Trophoblast cell (in vitro differentiated cells and primary cell): Measurements from ENCODE around the gene KCNT2.

Experiments
- DNase-seq, 2 donors: peaks; one replicate each; pipeline ENCODE4 v3.0.0-alpha.2; 2016
- H2AFZ ChIP-seq: 2 replicates; pipeline ENCODE4 v1.6.1; 2013; ENCODE audit warnings: low read length, moderate library complexity, mild to moderate bottlenecking; ENCODE audit not compliant: insufficient read depth, poor library complexity
- H2AK5ac ChIP-seq: 2 replicates; pipeline ENCODE4 v1.6.1; 2013; ENCODE audit warnings: mild to moderate bottlenecking, low read length
- H2BK120ac ChIP-seq: 2 replicates; pipeline ENCODE4 v1.6.1; 2013; ENCODE audit warnings: low read length, mild to moderate bottlenecking, moderate library complexity; ENCODE audit not compliant: insufficient read depth, poor library complexity
- H2BK12ac ChIP-seq: 2 replicates; pipeline ENCODE4 v1.6.1; 2013; ENCODE audit warnings: mild to moderate bottlenecking, low read length, moderate library complexity
- H2BK5ac ChIP-seq: 2 replicates; pipeline ENCODE4 v1.6.1; 2013; ENCODE audit warnings: low read length, low read depth, moderate library complexity, mild to moderate bottlenecking; ENCODE audit not compliant: poor library complexity
- H3K14ac ChIP-seq: 2 replicates; pipeline ENCODE4 v1.6.1; 2013; ENCODE audit warnings: mild to moderate bottlenecking, low read length
- H3K18ac ChIP-seq: 2 replicates; pipeline ENCODE4 v1.6.1; 2013; ENCODE audit warnings: mild to moderate bottlenecking, low read length
- H3K23ac ChIP-seq: 2 replicates; pipeline ENCODE4 v1.6.1; 2013; ENCODE audit warnings: low read length
- H3K27ac ChIP-seq: 2 replicates; pipeline ENCODE4 v1.5.1; 2013; ENCODE audit warnings: low read depth, mild to moderate bottlenecking, inconsistent platforms, low read length, moderate library complexity
- H3K27me3 ChIP-seq: 2 replicates; pipeline ENCODE4 v1.6.1; 2013; ENCODE audit warnings: inconsistent platforms, mild to moderate bottlenecking, low read length, moderate library complexity; ENCODE audit not compliant: insufficient read depth
- H3K36me3 ChIP-seq, 2 experiments: 1 replicate in 1 of 2; 2 replicates in 1 of 2; pipeline ENCODE4 v1.6.1; 2013; ENCODE audit warnings: low read length in 2 of 2, mild to moderate bottlenecking in 2 of 2, moderate library complexity in 1 of 2; ENCODE audit not compliant: insufficient read depth in 2 of 2, control insufficient read depth in 1 of 2
- H3K4ac ChIP-seq: 2 replicates; pipeline ENCODE4 v1.6.1; 2013; ENCODE audit warnings: low read depth, mild to moderate bottlenecking, low read length, moderate library complexity
- H3K4me1 ChIP-seq, 2 experiments: 1 replicate in 1 of 2; 2 replicates in 1 of 2; pipeline ENCODE4 v1.6.1; 2013; ENCODE audit warnings: low read length in 2 of 2, mild to moderate bottlenecking in 2 of 2, moderate library complexity in 1 of 2; ENCODE audit not compliant: insufficient read depth in 2 of 2, control insufficient read depth in 1 of 2
- H3K4me2 ChIP-seq: 2 replicates; pipeline ENCODE4 v1.6.1; 2013; ENCODE audit warnings: inconsistent platforms, mild to moderate bottlenecking, low read length, moderate library complexity
- H3K4me3 ChIP-seq: 2 replicates; pipeline ENCODE4 v1.5.1; 2013; ENCODE audit warnings: mild to moderate bottlenecking, low read depth, low read length, inconsistent platforms
- H3K79me1 ChIP-seq: one replicate; pipeline ENCODE4 v1.6.1; 2013; ENCODE audit warnings: low read length
- H3K79me2 ChIP-seq: 2 replicates; pipeline ENCODE4 v1.6.1; 2013; ENCODE audit warnings: low read length, mild to moderate bottlenecking; ENCODE audit not compliant: control insufficient read depth, insufficient read depth, poor library complexity
- H3K9ac ChIP-seq: 2 replicates; pipeline ENCODE4 v1.6.1; 2013; ENCODE audit warnings: mild to moderate bottlenecking, low read length
- H3K9me3 ChIP-seq: 2 replicates; pipeline ENCODE4 v1.6.1; 2013; ENCODE audit warnings: low read depth, mild to moderate bottlenecking, control low read depth, inconsistent platforms, low read length; ENCODE audit not compliant: insufficient read depth
- H4K12ac ChIP-seq: 2 replicates; pipeline ENCODE4 v1.6.1; 2013; ENCODE audit warnings: low read depth, mild to moderate bottlenecking, low read length, moderate library complexity
- H4K8ac ChIP-seq: 2 replicates; pipeline ENCODE4 v1.6.1; 2013; ENCODE audit warnings: low read depth, mild to moderate bottlenecking, low read length, moderate library complexity
- H4K91ac ChIP-seq: one replicate; pipeline ENCODE4 v1.6.1; 2013; ENCODE audit warnings: low read depth, mild to moderate bottlenecking, low read length, moderate library complexity
- WGBS: extraction: QIAGEN DNeasy Blood & Tissue Kit; methylation state at CpG from one replicate; pipeline ENCODE4 v1.1.7; 2013; ENCODE audit warnings: missing lambda C conversion rate; ENCODE audit not compliant: insufficient read length, insufficient coverage; ENCODE audit errors: extremely low coverage; 5-methylcytosine and 5-hydroxymethylcytosine counted together

Gene KCNT2

DNA sequence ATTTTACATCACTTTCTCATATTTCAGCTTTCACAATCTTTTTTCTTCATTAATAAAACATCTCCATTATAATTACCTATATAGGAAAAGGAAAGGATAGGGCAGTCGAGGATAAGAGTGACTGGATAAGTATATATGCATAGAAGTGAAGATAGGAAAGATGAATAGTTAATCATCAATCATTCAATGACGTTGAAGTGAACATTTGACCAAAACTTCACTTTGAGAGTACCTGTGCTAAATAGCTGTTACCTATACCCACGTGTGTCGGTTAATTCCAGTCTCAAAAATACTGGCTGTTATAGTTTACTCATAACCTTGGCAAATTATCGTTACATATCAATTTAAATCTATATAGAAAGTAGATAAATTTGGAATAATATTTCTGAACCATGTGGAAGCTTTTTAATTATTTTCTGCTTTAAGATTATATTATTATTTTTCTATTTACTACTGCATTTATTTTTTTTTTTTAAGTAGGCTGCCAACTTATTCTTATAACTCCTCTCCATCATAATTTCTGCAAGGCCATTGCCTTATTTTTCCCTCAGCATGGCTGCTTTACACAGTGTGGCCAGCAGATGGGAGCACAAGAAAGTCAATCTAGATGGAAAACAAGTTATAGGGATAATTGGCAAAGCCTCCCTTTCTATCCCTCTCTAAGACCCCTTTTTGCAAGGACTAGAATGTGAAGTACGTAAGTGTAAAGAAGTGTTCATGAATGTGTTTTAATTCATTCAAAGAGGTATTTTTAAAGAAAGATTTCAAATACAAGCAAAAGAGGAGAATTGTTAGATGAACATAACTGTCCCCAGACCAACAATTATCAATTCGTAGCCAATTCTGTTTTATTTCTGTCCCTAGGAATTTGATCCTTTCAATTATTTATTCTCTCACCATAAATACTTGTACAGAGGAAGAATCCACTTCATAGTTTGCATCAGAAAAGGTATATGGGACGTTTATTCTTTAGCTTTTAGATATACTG lies 290.4 kb downstream of the KCNT2 start:
- no peak overlapping the region for H4K8ac ChIP-seq
- no peak overlapping the region for H2BK12ac ChIP-seq
- no peak overlapping the region for H4K12ac ChIP-seq
- no peak overlapping the region for H2BK120ac ChIP-seq
- no peaks in the 10 kb centered on the region for H3K79me2 ChIP-seq
- no peaks in the 10 kb centered on the region for H3K4me1 ChIP-seq
- no CpG with 5 or more reads among the region's 8 CpGs for WGBS
- H3K36me3 ChIP-seq = no peaks in the 10 kb centered on the region
- no peak overlapping the region for H3K4me2 ChIP-seq
- H3K27me3 ChIP-seq = no peaks in the 10 kb centered on the region
- H3K79me1 ChIP-seq = no peaks in the 10 kb centered on the region
- H2BK5ac ChIP-seq = no peak overlapping the region
- H3K23ac ChIP-seq = no peak overlapping the region
- H3K4ac ChIP-seq = no peak overlapping the region
- no peak overlapping the region for H3K27ac ChIP-seq
- H3K14ac ChIP-seq = no peak overlapping the region
- H3K4me3 ChIP-seq = no peak overlapping the region
- no peak overlapping the region for H2AFZ ChIP-seq
- no peak overlapping the region for H3K18ac ChIP-seq
- H3K9ac ChIP-seq = no peak overlapping the region
- no peaks in the 10 kb centered on the region for H3K9me3 ChIP-seq
- H4K91ac ChIP-seq = no peak overlapping the region
- no peak overlapping the region for H2AK5ac ChIP-seq
- DNase-seq = peak; percentile 2 to 57

DNA sequence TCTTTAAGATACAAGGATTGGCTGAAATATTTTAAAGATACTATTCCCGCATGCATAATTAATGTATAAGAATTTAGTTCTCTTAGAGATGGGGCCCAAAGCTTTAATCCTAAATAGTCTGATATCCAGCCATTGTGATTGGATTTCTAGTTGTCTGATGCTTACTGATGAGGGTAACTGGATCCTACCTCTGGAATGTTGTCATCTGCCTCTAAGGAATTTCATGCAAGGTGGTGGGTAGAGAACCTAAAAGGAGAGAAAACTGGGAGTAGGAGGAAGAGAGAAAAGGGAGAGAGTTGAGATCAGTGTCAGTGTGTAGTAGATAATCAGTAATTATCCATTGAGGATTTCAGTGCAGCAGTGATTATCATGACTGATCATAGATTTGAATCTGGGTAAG lies 295.5 kb downstream of the KCNT2 start:
- H2BK5ac ChIP-seq = no peak overlapping the region
- H4K12ac ChIP-seq = no peak overlapping the region
- H3K23ac ChIP-seq = no peak overlapping the region
- no peak overlapping the region for H3K4me3 ChIP-seq
- H2BK12ac ChIP-seq = no peak overlapping the region
- DNase-seq = peak in 1 of 2 donors; percentile 4
- no peak overlapping the region for H3K9ac ChIP-seq
- H2AFZ ChIP-seq = no peak overlapping the region
- H4K91ac ChIP-seq = no peak overlapping the region
- H2BK120ac ChIP-seq = no peak overlapping the region
- no peak overlapping the region for H3K14ac ChIP-seq
- no peaks in the 10 kb centered on the region for H3K36me3 ChIP-seq
- H4K8ac ChIP-seq = no peak overlapping the region
- no peaks in the 10 kb centered on the region for H3K79me1 ChIP-seq
- H3K79me2 ChIP-seq = no peaks in the 10 kb centered on the region
- H3K27me3 ChIP-seq = no peaks in the 10 kb centered on the region
- WGBS = no CpG with 5 or more reads among the region's 1 CpG
- no peaks in the 10 kb centered on the region for H3K4me1 ChIP-seq
- H3K27ac ChIP-seq = no peak overlapping the region
- H2AK5ac ChIP-seq = no peak overlapping the region
- no peak overlapping the region for H3K4ac ChIP-seq
- no peak overlapping the region for H3K18ac ChIP-seq
- H3K9me3 ChIP-seq = no peaks in the 10 kb centered on the region
- no peak overlapping the region for H3K4me2 ChIP-seq

GRCh38 chr1:196309386-196309785 lies 298.9 kb downstream of the KCNT2 start:
- no peak overlapping the region for H2AFZ ChIP-seq
- H3K9me3 ChIP-seq = no peaks in the 10 kb centered on the region
- no peaks in the 10 kb centered on the region for H3K4me1 ChIP-seq
- no peak overlapping the region for H4K12ac ChIP-seq
- no peak overlapping the region for H3K14ac ChIP-seq
- H2BK5ac ChIP-seq = no peak overlapping the region
- no CpG with 5 or more reads among the region's 1 CpG for WGBS
- no peak overlapping the region for H3K4me3 ChIP-seq
- no peaks in the 10 kb centered on the region for H3K27me3 ChIP-seq
- H3K27ac ChIP-seq = no peak overlapping the region
- no peaks in the 10 kb centered on the region for H3K36me3 ChIP-seq
- no peak overlapping the region for H2AK5ac ChIP-seq
- H4K91ac ChIP-seq = no peak overlapping the region
- H3K23ac ChIP-seq = no peak overlapping the region
- no peak overlapping the region for H2BK120ac ChIP-seq
- no peak overlapping the region for H3K18ac ChIP-seq
- H3K4ac ChIP-seq = no peak overlapping the region
- H3K79me1 ChIP-seq = no peaks in the 10 kb centered on the region
- no peaks in the 10 kb centered on the region for H3K79me2 ChIP-seq
- peak in 1 of 2 donors; percentile 60 for DNase-seq
- no peak overlapping the region for H2BK12ac ChIP-seq
- no peak overlapping the region for H3K4me2 ChIP-seq
- no peak overlapping the region for H3K9ac ChIP-seq
- no peak overlapping the region for H4K8ac ChIP-seq

GRCh38 chr1:196308176-196308575 lies 300.1 kb downstream of the KCNT2 start:
- no CpG with 5 or more reads among the region's 1 CpG for WGBS
- H4K12ac ChIP-seq = no peak overlapping the region

More at GRCh38 chr1:196308176-196308575, 300.1 kb downstream of the KCNT2 start:
- Histone ChIP-seq H3K79me1 (no peaks in the 10 kb centered on the region), H3K27me3 (no peaks in the 10 kb centered on the region), H4K91ac (no peak overlapping the region), H2BK120ac (no peak overlapping the region), H2BK5ac (no peak overlapping the region), H4K8ac (no peak overlapping the region), H2AK5ac (no peak overlapping the region), H3K4me1 (no peaks in the 10 kb centered on the region), H3K18ac (no peak overlapping the region), H3K4me3 (no peak overlapping the region), H3K14ac (no peak overlapping the region), H3K23ac (no peak overlapping the region), H3K79me2 (no peaks in the 10 kb centered on the region), H3K9ac (no peak overlapping the region), H3K36me3 (no peaks in the 10 kb centered on the region), H3K4ac (no peak overlapping the region), H3K27ac (no peak overlapping the region), H2BK12ac (no peak overlapping the region), H3K9me3 (no peaks in the 10 kb centered on the region), H3K4me2 (no peak overlapping the region), H2AFZ (no peak overlapping the region)
- no peak for DNase-seq
